H9 (cell line): ENCODE data around the gene IFFO2. TPM values are rescaled to one million over a fixed set of nuclear protein-coding genes. Genes with fewer than 3 reads are reported as not detected.

ENCODE experiments used
- DNase-seq: peaks from one replicate; pipeline ENCODE4 v3.0.0-alpha.2; 2017
- H2AFZ ChIP-seq: one replicate; pipeline ENCODE4 v1.6.1; 2013; ENCODE audit warnings: mild to moderate bottlenecking, low read length, control low read depth, moderate library complexity
- H2AK5ac ChIP-seq: 2 replicates; pipeline ENCODE4 v1.6.1; 2013; ENCODE audit warnings: low read length, control low read depth, mixed read lengths; ENCODE audit not compliant: insufficient read length
- H2BK120ac ChIP-seq: one replicate; pipeline ENCODE4 v1.6.1; 2013; ENCODE audit warnings: low read depth, mild to moderate bottlenecking, low read length, control low read depth, inconsistent platforms; ENCODE audit not compliant: poor library complexity, severe bottlenecking
- H2BK12ac ChIP-seq: 2 replicates; pipeline ENCODE4 v1.6.1; 2013; ENCODE audit warnings: low read length, control low read depth, mixed read lengths, low read depth; ENCODE audit not compliant: insufficient read length
- H2BK15ac ChIP-seq: 2 replicates; pipeline ENCODE4 v1.6.1; 2013; ENCODE audit warnings: low read depth, low read length, control low read depth
- H2BK20ac ChIP-seq: one replicate; pipeline ENCODE4 v1.6.1; 2013; ENCODE audit warnings: low read depth, mild to moderate bottlenecking, low read length, control low read depth, inconsistent platforms; ENCODE audit not compliant: poor library complexity, severe bottlenecking
- H2BK5ac ChIP-seq: 2 replicates; pipeline ENCODE4 v1.6.1; 2013; ENCODE audit warnings: low read length, control low read depth, mixed read lengths; ENCODE audit not compliant: insufficient read length
- H3K14ac ChIP-seq: 2 replicates; pipeline ENCODE4 v1.6.1; 2013; ENCODE audit warnings: low read length, control low read depth; ENCODE audit not compliant: insufficient read depth
- H3K18ac ChIP-seq: 2 replicates; pipeline ENCODE4 v1.6.1; 2013; ENCODE audit warnings: low read depth, mild to moderate bottlenecking, mixed read lengths, low read length, control low read depth; ENCODE audit not compliant: insufficient read length
- H3K23ac ChIP-seq: 2 replicates; pipeline ENCODE4 v1.6.1; 2013; ENCODE audit warnings: low read length, control low read depth, mixed read lengths, low read depth; ENCODE audit not compliant: insufficient read length
- H3K23me2 ChIP-seq: 2 replicates; pipeline ENCODE4 v1.6.1; 2013; ENCODE audit warnings: low read depth, mild to moderate bottlenecking, mixed read lengths, low read length, control low read depth; ENCODE audit not compliant: insufficient read length, poor library complexity, severe bottlenecking
- H3K27ac ChIP-seq: 2 replicates; pipeline ENCODE4 v1.5.1; 2013; ENCODE audit warnings: low read length, control low read depth, mixed read lengths, low read depth; ENCODE audit not compliant: insufficient read length
- H3K27me3 ChIP-seq: 2 replicates; pipeline ENCODE4 v1.6.1; 2013; ENCODE audit warnings: low read length, control low read depth, inconsistent platforms; ENCODE audit not compliant: insufficient read depth
- H3K4ac ChIP-seq: 2 replicates; pipeline ENCODE4 v1.6.1; 2013; ENCODE audit warnings: low read depth, mild to moderate bottlenecking, control low read depth, inconsistent platforms, low read length, moderate library complexity
- H3K4me1 ChIP-seq: 2 replicates; pipeline ENCODE4 v1.6.1; 2013; ENCODE audit warnings: low read length, control low read depth, inconsistent platforms; ENCODE audit not compliant: insufficient read depth
- H3K4me2 ChIP-seq: 2 replicates; pipeline ENCODE4 v1.6.1; 2013; ENCODE audit warnings: low read length, control low read depth, mixed read lengths; ENCODE audit not compliant: insufficient read length, insufficient read depth
- H3K56ac ChIP-seq: 2 replicates; pipeline ENCODE4 v1.6.1; 2013; ENCODE audit warnings: low read depth, mild to moderate bottlenecking, mixed read lengths, low read length, control low read depth; ENCODE audit not compliant: insufficient read length
- H3K79me1 ChIP-seq: 2 replicates; pipeline ENCODE4 v1.6.1; 2013; ENCODE audit warnings: low read depth, mild to moderate bottlenecking, moderate library complexity, low read length, control low read depth, inconsistent platforms; ENCODE audit not compliant: insufficient read depth, poor library complexity, severe bottlenecking
- H3K79me2 ChIP-seq: 2 replicates; pipeline ENCODE4 v1.6.1; 2013; ENCODE audit warnings: low read length, control low read depth, inconsistent platforms; ENCODE audit not compliant: insufficient read depth
- H3K9ac ChIP-seq: 2 replicates; pipeline ENCODE4 v1.6.1; 2013; ENCODE audit warnings: low read length, control low read depth, mixed read lengths; ENCODE audit not compliant: insufficient read length; ENCODE audit errors: extremely low read depth
- H3K9me3 ChIP-seq: one replicate; pipeline ENCODE4 v1.6.1; 2013; ENCODE audit warnings: low read depth, low read length, inconsistent platforms; ENCODE audit not compliant: control insufficient read depth
- H3T11ph ChIP-seq: one replicate; pipeline ENCODE4 v1.6.1; 2013; ENCODE audit warnings: mild to moderate bottlenecking, low read length, control low read depth, inconsistent platforms
- H4K20me1 ChIP-seq: one replicate; pipeline ENCODE4 v1.6.1; 2013; ENCODE audit not compliant: control insufficient read depth, insufficient read length, insufficient read depth
- H4K5ac ChIP-seq: 2 replicates; pipeline ENCODE4 v1.6.1; 2013; ENCODE audit warnings: low read depth, mild to moderate bottlenecking, mixed read lengths, low read length, control low read depth; ENCODE audit not compliant: insufficient read length
- H4K8ac ChIP-seq: replicated peaks from 2 replicates; pipeline ENCODE4 v1.6.1; 2013; ENCODE audit warnings: low read length, control low read depth, mixed read lengths, low read depth; ENCODE audit not compliant: insufficient read length
- H4K91ac ChIP-seq: 2 replicates; pipeline ENCODE4 v1.6.1; 2013; ENCODE audit warnings: low read depth, mild to moderate bottlenecking, moderate library complexity, mixed read lengths, low read length, control low read depth; ENCODE audit not compliant: insufficient read length
- H3K27ac Mint-ChIP-seq, 3 experiments: 2 replicates in 2 of 3; 3 replicates in 1 of 3; pipeline ENCODE4 v1.8.0; 2020 to 2021; ENCODE audit warnings: mixed read lengths in 3 of 3, mild to moderate bottlenecking in 1 of 3, moderate library complexity in 1 of 3
- H3K27me3 Mint-ChIP-seq: 2 replicates; pipeline ENCODE4 v1.8.0; 2021; ENCODE audit warnings: low read depth, mild to moderate bottlenecking, moderate library complexity, mixed read lengths
- H3K36me3 Mint-ChIP-seq, 3 experiments: 2 replicates in 2 of 3; 3 replicates in 1 of 3; pipeline ENCODE4 v1.8.0; 2020 to 2021; ENCODE audit warnings: low read depth in 3 of 3, mixed read lengths in 3 of 3; ENCODE audit not compliant: insufficient read depth in 1 of 3
- H3K4me1 Mint-ChIP-seq, 2 experiments: 2 replicates each; pipeline ENCODE4 v1.8.0; 2020; ENCODE audit warnings: mixed read lengths in 2 of 2
- H3K4me3 Mint-ChIP-seq, 2 experiments: 2 replicates in 1 of 2; 3 replicates in 1 of 2; pipeline ENCODE4 v1.8.0; 2020 to 2021; ENCODE audit warnings: mild to moderate bottlenecking in 2 of 2, mixed read lengths in 2 of 2, moderate library complexity in 1 of 2
- H3K9me3 Mint-ChIP-seq, 2 experiments: 2 replicates in 1 of 2; 3 replicates in 1 of 2; pipeline ENCODE4 v1.8.0; 2020; ENCODE audit warnings: mild to moderate bottlenecking in 2 of 2, mixed read lengths in 2 of 2, moderate library complexity in 1 of 2
- WGBS: extraction: QIAGEN DNeasy Blood & Tissue Kit; methylation state at CpG from one replicate; pipeline ENCODE4 v1.1.7; 2013; ENCODE audit warnings: missing lambda C conversion rate, low lambda C conversion rate, mixed read lengths; ENCODE audit not compliant: insufficient read length; ENCODE audit errors: extremely low coverage; 5-methylcytosine and 5-hydroxymethylcytosine counted together
- total RNA-seq: library from RNA; stranded (reverse); gene quantifications from 2 replicates; pipeline ENCODE4 v1.2.1, GENCODE V29; 2021
- TF ChIP-seq, protein P1 (sequence below): fragments of 200-600 bp; sonication (generic); conservative IDR thresholded peaks from 3 replicates; pipeline ENCODE4 v1.8.0; 2021; ENCODE audit warnings: antibody characterized with exemption, mild to moderate bottlenecking

IFFO2 gene
- total RNA-seq, 1 experiment from 2014 or later: 3.6 TPM

DNA sequence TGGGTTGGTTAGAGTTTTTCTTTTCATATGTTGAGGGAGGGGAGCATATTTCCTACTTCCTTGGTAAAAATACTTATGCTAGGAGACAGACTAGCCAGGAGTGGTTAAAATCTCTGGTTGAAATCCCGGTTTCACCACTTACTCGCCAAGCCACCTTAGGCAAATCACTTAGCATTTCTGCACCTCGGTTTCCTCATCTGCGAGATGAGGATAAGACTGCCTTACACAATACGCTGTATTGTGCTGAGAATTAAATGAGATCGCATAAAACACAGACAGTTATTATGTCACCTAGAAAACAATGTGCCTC, 1.4 kb downstream of the IFFO2 start:
- Histone ChIP-seq H2BK15ac (no peak overlapping the region), H3K9ac (no peak overlapping the region), H3K79me2 (no peaks in the 10 kb centered on the region), H3K23ac (no peak overlapping the region), H4K5ac (no peak overlapping the region), H3K4me1 (peaks cover 3% of the 10 kb centered on the region; the same call in 1 of the 2 replicates), H3K9me3 (no peaks in the 10 kb centered on the region), H4K91ac (no peak overlapping the region), H2BK120ac (no peak overlapping the region), H2BK12ac (no peak overlapping the region), H3K18ac (no peak overlapping the region), H3K4me2 (peak overlapping the region; percentile 68), H3K27me3 (peaks cover 5% of the 10 kb centered on the region; the same call in 1 of the 2 replicates), H4K8ac (no peak overlapping the region), H2AK5ac (no peak overlapping the region), H2BK20ac (no peak overlapping the region), H3K27ac (no peak overlapping the region), H3K14ac (no peak overlapping the region; the same call in 1 of the 2 replicates), H3K23me2 (peaks cover 7% of the 10 kb centered on the region), H2AFZ (no peak overlapping the region), H4K20me1 (no peaks in the 10 kb centered on the region), H3K56ac (no peak overlapping the region), H3K79me1 (no peaks in the 10 kb centered on the region), H3K4ac (no peak overlapping the region), H3T11ph (no peak overlapping the region), H2BK5ac (no peak overlapping the region)
- WGBS: no CpG with 5 or more reads among the region's 6 CpGs
- H3K4me1 Mint-ChIP-seq: peaks cover 17 to 30% of the 10 kb centered on the region in 2 experiments
- TF ChIP-seq, protein P1, sequence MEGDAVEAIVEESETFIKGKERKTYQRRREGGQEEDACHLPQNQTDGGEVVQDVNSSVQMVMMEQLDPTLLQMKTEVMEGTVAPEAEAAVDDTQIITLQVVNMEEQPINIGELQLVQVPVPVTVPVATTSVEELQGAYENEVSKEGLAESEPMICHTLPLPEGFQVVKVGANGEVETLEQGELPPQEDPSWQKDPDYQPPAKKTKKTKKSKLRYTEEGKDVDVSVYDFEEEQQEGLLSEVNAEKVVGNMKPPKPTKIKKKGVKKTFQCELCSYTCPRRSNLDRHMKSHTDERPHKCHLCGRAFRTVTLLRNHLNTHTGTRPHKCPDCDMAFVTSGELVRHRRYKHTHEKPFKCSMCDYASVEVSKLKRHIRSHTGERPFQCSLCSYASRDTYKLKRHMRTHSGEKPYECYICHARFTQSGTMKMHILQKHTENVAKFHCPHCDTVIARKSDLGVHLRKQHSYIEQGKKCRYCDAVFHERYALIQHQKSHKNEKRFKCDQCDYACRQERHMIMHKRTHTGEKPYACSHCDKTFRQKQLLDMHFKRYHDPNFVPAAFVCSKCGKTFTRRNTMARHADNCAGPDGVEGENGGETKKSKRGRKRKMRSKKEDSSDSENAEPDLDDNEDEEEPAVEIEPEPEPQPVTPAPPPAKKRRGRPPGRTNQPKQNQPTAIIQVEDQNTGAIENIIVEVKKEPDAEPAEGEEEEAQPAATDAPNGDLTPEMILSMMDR: no peak
- H3K27me3 Mint-ChIP-seq: peaks cover 55% of the 10 kb centered on the region
- no peaks in the 10 kb centered on the region for H3K9me3 Mint-ChIP-seq
- no peak overlapping the region for H3K27ac Mint-ChIP-seq
- DNase-seq: no peak
- H3K36me3 Mint-ChIP-seq: no peaks in the 10 kb centered on the region; a peak in 1 of 7 replicates
- peak overlapping the region; percentile 62 to 83 for H3K4me3 Mint-ChIP-seq
